ENCODE measurements around the gene WDR19.

GRCh38 chr4:39305912-39306677 is 123.8 kb downstream of the WDR19 start:
- no peak for TF ChIP-seq CTCF (IDR thresholded peaks at IDR 0.05)
- TF ChIP-seq ZFX (IDR thresholded peaks at IDR 0.05; ENCODE audit: borderline replicate concordance): no peak

Measured in 22Rv1 (cell line).